NCI-H2081 (cell line): ENCODE measurements around the gene MYG1.

Experiments
- DNase-seq, 2 experiments: peaks; one replicate each; lab custom pipeline; 2025; lab: John Stamatoyannopoulos, UW

MYG1 gene

GRCh38 chr12:53299454-53300180 is at the start of gene MYG1:
MYG1 (plus strand) TSS chr12:53299695; CDS start chr12:53299738, 43 bp downstream.
- peak; percentile 84 to 93 for DNase-seq

GRCh38 chr12:53251477-53252348 is 47.8 kb upstream of the MYG1 start:
- peak; percentile 64 to 78 for DNase-seq

- no peak for DNase-seq
Measured at GRCh38 chr12:53252349-53252916, 47.1 kb upstream of the MYG1 start.

- no peak for DNase-seq
Measured at GRCh38 chr12:53253298-53253697, 46.2 kb upstream of the MYG1 start.

GRCh38 chr12:53254816-53255545 is 44.5 kb upstream of the MYG1 start:
- DNase-seq = no peak

DNA sequence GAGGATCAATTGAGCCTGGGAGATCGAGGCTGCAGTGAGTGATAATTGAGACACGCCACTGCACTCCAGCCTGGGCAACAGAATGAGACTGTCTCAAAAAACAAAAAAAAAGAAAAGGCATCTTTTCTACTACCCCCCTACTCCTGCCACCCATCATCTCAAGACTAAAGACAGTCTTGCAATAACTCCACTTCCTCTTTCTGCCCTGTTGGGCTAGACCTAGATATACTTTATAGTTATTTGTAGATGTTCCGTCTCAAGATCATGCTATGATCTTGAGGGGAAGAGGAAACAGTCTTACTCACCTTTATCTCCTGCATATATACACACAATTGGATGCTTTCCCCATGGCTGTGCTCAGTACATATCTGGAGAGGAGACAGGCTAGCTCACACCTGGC is 43.5 kb upstream of the MYG1 start:
- DNase-seq = no peak

DNA sequence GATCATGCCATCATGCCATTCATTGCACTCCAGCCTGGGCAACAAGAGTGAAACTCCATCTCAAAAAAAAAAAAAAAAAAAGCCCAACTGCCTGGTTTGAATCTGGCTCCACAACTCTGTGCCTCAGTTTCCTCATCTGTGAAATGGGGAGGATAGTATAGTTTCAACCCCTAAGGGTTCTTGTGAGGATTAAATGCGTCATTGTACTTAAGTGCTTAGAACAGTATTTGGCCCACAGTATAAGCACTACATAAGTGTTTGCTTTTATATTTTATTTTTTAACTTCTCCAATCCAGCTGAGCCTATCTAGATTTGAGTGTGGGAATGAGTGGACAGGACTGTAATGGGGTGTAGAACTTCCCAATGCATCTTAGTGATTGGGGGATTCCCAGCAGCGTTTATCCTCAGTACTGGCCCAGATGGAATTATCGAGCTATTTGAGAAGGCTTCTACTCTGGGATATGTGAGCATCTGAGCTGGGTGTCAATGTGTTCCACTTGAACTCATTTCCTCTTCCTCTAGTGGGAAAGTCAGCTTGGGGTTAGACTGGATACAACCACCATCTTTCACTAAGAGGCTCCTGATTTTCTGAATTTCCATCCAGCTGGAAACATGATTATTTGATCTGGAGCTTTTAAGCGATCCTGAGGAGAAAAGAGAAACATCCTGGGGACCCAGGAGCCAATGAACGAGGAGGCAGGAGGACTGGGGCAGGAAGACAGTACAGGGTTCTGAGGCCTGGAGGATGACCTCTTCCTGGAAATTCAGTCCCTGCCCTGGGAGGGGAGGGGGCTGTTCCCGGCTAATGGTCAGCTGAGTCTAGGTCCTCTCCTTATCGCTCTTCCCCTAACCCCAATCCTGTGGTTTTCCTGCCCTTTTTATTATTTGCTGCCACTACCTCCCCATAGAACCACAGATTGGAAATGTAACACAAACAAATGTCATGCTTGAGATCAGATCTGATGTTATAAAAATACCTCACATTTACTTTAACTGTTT is 40.7 kb upstream of the MYG1 start:
- DNase-seq = no peak

DNA sequence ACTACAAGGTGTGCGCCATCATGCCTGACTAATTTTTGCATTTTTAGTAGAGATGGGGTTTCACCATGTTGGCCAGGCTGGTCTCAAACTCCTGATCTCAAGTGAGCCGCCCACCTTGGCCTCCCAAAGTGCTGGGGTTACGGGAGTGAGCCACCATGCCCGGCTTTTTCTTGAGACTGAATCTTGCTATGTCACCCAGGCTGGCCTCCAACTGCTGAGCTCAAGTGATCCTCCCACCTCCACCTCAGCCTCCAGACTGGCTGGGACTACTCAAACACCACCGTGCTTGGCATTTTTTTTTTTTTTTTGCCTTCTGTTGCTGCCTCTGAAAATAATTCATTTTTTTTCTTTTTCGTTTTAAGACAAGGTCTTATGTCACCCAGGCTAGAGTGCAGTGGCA is 39.6 kb upstream of the MYG1 start:
- no peak for DNase-seq

DNA sequence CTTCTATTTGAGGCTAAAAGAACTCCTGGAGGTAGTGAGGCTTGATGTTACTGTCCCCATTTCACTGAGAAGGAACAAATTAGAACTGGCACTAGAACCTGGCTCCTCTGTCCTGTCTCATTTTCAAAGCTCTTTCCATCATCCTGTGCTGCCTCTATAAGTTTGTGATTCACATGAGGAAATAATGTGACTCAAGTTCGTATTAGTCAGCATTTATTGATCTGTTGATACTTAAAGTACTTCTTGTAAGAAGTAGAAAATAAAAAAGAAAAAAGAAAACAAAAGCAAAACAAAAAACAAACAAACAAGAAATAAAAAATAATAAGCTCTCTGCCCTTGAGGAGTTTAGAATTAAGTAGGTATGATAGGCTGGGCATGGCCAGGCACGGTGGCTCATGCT is 33.7 kb upstream of the MYG1 start:
- no peak for DNase-seq

DNA sequence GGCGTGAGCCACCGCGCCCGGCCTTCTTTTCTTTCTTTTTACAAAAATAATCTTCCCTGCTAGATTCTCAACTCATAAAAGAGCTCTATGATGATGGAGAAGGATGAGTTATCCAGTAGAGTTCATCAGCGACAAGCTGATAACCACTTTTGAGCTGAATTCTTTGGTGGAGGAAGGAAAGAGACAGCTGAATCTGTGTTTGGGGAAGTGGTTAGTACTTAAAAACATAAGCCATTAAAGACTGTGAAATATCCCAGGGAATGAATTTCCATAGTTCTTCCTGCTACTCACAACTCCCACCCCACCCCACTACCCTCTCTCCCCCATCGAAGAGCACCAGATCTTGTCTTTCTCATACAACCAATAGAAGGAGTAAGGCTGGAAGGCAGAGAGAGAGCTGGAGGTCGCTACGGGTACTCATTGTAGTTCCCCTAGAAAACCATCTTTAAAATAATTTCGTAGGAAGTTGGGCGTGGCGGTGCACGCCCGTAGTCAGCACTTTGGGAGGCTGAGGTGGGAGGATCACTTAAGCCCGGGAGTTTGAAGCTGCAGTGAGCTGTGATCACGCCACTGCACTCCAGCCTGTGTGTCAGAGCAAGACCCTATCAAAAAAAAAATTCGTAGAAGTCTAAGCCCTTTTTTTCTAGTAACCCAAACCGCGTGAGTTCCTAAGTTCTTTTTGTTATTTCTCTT is 32.0 kb upstream of the MYG1 start:
- DNase-seq = no peak

DNA sequence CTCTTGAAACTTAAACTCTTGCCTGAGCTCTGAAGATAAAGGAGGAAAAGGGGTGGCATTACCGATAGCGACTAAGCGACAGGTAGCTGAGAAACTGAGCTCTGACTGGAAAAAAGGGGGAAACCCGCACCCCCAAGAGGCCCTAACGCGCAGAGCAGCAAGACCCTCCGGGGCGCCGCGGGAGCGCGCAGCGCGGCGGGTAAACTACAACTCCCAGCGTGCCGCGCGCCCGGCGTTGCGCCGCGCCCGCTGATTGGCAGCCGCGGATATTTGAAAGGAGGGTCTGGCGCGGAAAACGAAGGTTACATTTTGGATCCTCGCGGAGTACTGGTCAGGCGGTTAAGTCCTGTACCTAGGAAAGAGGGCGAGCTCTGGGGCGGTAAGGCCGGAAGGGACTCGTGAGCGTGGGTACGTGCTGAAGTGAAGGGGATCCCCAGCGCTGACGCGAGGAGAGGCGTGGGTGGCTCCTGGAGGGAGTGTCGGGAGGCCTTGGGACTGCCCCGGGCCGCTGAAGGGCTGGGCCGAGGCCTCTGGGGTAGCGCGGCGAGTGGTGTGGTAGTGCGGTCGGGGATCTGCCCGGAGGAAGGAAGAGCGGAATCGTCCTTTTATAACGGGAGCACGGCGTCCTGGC is 31.4 kb upstream of the MYG1 start, which contains the start of gene ESPL1:
Gene ESPL1 (plus strand): TSS at position 301 of the 631 bp plus-strand sequence. CDS start 468 bp downstream, outside the sequence.
- DNase-seq = peak; percentile 64 to 80

- no peak for DNase-seq
Measured at GRCh38 chr12:53268630-53269562, 30.6 kb upstream of the MYG1 start.

- no peak for DNase-seq
Measured at GRCh38 chr12:53274445-53274844, 25.1 kb upstream of the MYG1 start.

DNA sequence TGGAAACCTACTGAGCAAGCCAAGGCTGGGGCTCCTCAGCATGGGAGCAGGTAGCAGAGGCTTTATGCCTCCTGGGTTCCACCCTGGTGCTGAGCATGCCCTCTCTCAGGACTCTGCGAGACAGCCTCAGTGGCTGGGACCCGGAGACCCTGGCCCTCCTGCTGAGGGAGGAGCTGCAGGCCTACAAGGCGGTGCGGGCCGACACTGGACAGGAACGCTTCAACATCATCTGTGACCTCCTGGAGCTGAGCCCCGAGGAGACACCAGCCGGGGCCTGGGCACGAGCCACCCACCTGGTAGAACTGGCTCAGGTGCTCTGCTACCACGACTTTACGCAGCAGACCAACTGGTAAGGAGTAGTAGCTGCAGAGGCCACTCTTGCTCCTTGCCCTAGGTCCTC is 23.0 kb upstream of the MYG1 start:
- DNase-seq = no peak

DNA sequence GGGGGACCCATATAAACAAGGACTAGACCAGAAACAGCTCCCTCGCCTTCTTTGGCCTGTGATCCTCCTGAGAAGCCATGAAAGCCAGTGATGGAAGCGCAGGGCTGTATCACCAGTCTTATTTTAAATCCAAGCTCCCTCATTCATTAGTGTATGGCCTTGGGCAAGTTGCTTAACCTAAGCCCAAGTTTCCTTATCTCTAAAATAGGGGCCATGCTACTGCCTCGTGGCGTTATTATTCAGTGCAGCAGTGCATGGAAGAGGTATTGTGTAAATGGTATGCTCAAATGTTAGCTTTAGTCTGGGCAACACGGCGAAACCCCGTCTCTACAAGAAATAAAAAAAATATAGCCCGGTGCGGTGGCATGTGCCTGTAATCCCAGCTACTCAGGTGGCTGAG is 21.5 kb upstream of the MYG1 start:
- no peak for DNase-seq

- no peak for DNase-seq
Measured at GRCh38 chr12:53279283-53279869, 20.1 kb upstream of the MYG1 start.

GRCh38 chr12:53279888-53280498 is 19.5 kb upstream of the MYG1 start:
- no peak for DNase-seq

GRCh38 chr12:53286448-53286847 is 13.0 kb upstream of the MYG1 start:
- DNase-seq = no peak
